GM12873 (cell line): ENCODE results near the gene STARD13.

Experiments used
- TF ChIP-seq, protein P1 (sequence below): IDR thresholded peaks from 2 replicates; pipeline ENCODE4 v1.5.1; 2012; ENCODE audit warnings: low read depth, mild to moderate bottlenecking, moderate library complexity, low read length, control low read depth; ENCODE audit not compliant: insufficient read depth; ENCODE audit errors: missing control alignments

The STARD13 gene

GRCh38 chr13:33249894-33250293 is 35.7 kb downstream of the STARD13 start:
- TF ChIP-seq, protein P1, sequence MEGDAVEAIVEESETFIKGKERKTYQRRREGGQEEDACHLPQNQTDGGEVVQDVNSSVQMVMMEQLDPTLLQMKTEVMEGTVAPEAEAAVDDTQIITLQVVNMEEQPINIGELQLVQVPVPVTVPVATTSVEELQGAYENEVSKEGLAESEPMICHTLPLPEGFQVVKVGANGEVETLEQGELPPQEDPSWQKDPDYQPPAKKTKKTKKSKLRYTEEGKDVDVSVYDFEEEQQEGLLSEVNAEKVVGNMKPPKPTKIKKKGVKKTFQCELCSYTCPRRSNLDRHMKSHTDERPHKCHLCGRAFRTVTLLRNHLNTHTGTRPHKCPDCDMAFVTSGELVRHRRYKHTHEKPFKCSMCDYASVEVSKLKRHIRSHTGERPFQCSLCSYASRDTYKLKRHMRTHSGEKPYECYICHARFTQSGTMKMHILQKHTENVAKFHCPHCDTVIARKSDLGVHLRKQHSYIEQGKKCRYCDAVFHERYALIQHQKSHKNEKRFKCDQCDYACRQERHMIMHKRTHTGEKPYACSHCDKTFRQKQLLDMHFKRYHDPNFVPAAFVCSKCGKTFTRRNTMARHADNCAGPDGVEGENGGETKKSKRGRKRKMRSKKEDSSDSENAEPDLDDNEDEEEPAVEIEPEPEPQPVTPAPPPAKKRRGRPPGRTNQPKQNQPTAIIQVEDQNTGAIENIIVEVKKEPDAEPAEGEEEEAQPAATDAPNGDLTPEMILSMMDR, result no peak

GRCh38 chr13:33249066-33249465 is 36.5 kb downstream of the STARD13 start:
- TF ChIP-seq, protein P1, result no peak

DNA sequence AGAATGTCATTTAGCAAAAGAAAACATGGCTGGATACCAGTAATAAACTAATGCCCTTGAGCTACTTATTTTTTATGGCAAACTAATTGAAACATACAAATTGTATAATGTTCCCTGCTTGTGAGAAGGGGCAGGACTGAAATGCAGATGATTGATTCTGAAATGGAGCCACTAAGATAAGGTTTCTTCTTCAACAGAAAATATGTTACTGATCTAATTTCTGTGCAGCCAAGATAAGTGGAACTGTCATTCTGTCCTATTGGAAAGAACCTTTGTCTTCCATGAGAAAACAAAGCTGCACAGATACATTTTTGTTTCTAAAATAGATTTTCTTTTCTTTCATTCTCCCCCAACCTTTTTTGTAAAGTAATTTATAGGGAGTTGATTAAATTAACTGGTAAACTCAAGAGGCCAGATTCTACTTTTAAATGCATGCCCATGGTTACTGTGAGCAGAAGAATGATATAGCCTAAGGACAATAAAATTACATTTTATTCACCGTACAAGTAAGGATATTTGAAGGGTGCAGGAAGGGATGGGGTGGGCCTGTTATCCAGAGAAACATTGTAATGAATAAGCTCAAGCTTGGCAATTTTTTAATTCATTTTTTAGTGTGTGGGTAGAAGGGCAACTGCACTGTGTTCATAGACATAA is 39.9 kb downstream of the STARD13 start:
- TF ChIP-seq, protein P1, result no peak

DNA sequence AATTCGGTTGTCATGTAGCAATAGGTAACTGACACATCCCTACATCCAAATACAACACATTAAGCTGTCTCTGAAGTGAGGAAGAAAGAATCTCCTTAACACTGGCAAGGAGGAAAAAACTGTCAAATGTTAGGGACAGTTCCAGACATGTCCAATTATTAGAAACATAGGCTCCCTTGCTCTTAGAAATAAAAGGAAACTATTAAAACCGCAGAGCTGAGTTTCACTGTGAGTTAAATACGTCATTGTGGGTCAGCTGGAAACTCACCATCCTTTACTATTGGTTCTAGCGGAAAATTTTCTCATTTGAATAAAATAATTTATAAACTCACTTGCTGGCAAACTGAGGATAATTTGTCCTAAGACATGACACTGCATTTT is 40.7 kb downstream of the STARD13 start:
- TF ChIP-seq, protein P1, result no peak

GRCh38 chr13:33244210-33244906 is 41.2 kb downstream of the STARD13 start:
- TF ChIP-seq, protein P1, result no peak

- TF ChIP-seq, protein P1, result no peak
Observed at GRCh38 chr13:33242984-33243617, 42.5 kb downstream of the STARD13 start.

DNA sequence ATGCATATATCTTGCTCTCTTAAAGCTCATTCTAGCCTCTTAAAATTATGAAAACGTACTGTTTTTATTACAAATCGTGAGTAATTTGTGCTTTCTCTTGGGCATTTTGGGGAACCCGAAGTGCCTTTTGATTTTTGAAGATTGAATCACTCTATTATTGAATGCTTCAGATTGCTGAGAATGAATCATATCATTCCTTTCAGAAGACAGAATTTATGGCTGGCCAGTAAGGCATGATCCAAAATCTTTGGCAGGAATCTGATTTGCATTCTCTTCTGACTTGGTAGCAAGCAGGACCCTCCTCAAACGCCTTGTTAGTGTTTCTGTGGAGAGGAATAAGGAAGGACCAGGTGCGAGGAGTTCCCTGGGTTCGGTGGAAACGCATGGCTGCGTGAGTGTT is 49.5 kb downstream of the STARD13 start:
- TF ChIP-seq, protein P1, result no peak
